ENCODE measurements around the gene GPR158.

GPR158 gene

DNA sequence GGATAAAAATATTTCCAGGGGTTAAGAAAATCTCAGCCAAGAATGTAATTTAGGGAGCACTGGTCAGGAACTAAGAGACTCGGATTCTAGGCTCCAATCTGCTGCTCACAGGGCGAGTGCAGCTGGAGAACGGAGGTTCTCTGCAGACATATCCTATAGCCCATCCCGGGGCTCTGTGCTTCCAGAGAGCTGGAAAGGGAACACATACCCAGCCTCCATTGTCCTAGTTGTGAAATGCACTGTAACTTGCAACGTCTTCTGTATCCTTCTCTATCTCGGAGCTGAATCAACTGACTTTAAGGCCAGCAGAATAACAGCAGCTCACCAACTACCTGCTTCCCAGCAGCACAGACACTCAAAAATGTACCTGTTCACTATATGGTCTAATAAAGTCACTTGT, 408.2 kb downstream of the GPR158 start:
- TF ChIP-seq, protein P1, sequence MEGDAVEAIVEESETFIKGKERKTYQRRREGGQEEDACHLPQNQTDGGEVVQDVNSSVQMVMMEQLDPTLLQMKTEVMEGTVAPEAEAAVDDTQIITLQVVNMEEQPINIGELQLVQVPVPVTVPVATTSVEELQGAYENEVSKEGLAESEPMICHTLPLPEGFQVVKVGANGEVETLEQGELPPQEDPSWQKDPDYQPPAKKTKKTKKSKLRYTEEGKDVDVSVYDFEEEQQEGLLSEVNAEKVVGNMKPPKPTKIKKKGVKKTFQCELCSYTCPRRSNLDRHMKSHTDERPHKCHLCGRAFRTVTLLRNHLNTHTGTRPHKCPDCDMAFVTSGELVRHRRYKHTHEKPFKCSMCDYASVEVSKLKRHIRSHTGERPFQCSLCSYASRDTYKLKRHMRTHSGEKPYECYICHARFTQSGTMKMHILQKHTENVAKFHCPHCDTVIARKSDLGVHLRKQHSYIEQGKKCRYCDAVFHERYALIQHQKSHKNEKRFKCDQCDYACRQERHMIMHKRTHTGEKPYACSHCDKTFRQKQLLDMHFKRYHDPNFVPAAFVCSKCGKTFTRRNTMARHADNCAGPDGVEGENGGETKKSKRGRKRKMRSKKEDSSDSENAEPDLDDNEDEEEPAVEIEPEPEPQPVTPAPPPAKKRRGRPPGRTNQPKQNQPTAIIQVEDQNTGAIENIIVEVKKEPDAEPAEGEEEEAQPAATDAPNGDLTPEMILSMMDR (IDR thresholded peaks at IDR 0.05; ENCODE audit: low read depth, low read length) = no peak
- no peak overlapping the region for H3K4me3 ChIP-seq (ENCODE audit: low read depth, low read length)

- H3K4me3 ChIP-seq (ENCODE audit: low read depth, low read length) = no peak overlapping the region
- TF ChIP-seq, protein P1 (IDR thresholded peaks at IDR 0.05; ENCODE audit: low read depth, low read length) = no peak
Observed at GRCh38 chr10:25600651-25601050, 425.9 kb downstream of the GPR158 start.

- TF ChIP-seq, protein P1 (IDR thresholded peaks at IDR 0.05; ENCODE audit: low read depth, low read length) = no peak
Observed at GRCh38 chr10:25604591-25604990, 429.8 kb downstream of the GPR158 start.

GRCh38 chr10:25614652-25615051, 439.9 kb downstream of the GPR158 start:
- TF ChIP-seq, protein P1 (IDR thresholded peaks at IDR 0.05; ENCODE audit: low read depth, low read length) = no peak
- H3K4me3 ChIP-seq (ENCODE audit: low read depth, low read length) = no peak overlapping the region

More at GRCh38 chr10:25604591-25604990, 429.8 kb downstream of the GPR158 start:
- no peak overlapping the region for H3K4me3 ChIP-seq (ENCODE audit: low read depth, low read length)

- TF ChIP-seq, protein P1 (IDR thresholded peaks at IDR 0.05; ENCODE audit: low read depth, low read length) = no peak
- no peak overlapping the region for H3K4me3 ChIP-seq (ENCODE audit: low read depth, low read length)
Observed at GRCh38 chr10:25615926-25616325, 441.1 kb downstream of the GPR158 start.

DNA sequence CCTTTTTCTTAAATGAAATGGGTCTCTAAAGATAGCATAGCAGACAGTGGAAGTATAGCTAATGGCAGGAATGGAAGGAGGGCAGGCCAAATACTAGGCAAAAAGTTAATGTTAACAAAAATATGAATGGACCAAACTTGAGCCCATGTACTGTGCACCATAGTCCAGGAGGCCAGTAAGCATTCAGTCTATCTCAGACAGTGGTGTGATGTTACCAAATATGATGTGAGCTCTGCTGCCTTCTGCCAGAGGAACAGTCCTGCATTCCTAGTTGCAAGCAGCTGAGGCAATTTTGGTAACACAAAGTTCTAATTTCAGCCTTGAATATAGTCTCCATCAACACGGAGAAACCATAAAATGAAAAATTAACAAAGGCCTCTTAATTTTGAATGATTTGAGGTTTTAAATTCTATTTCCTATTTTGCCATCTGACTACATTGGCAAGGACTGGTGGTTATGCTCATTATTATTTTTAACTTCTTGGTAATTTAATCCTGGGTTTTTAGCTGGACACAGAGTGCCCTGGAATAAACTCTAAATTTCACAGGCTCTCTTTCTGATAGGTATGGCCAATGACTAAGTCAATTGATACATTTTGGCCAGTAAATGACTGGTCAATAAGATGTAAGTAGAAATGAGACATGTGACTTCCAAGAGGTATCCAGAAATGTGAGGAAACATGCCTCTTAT, 442.2 kb downstream of the GPR158 start:
- no peak overlapping the region for H3K4me3 ChIP-seq (ENCODE audit: low read depth, low read length)
- TF ChIP-seq, protein P1 (IDR thresholded peaks at IDR 0.05; ENCODE audit: low read depth, low read length) = no peak

DNA sequence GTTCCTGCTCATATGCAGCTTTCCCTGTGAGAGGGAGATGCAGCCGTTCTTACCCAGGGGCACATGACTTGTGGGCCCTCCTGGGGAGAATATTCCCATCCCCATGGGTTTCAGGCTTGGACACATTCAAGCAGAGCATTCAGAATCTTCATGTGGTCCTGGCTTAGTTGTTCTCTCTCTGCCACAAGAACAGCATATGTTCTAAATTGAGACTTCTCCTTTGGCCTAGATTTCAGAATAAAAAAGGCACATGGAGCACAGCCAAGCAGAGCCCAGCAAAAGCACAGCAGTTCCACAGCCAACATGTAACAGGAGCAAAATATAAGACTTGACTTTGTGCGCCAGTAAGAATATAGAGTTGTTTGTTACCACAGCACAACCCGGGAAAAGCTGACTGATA, 452.8 kb downstream of the GPR158 start:
- H3K4me3 ChIP-seq (ENCODE audit: low read depth, low read length) = no peak overlapping the region
- TF ChIP-seq, protein P1 (IDR thresholded peaks at IDR 0.05; ENCODE audit: low read depth, low read length) = no peak
